ENCODE measurements around the gene ARPC1B. TPM values are rescaled to one million over a fixed set of nuclear protein-coding genes. Genes with fewer than 3 reads are reported as not detected.
A peak's percentile ranks its signal among the peaks of the same experiment; 100 is the strongest.

Gene ARPC1B
- total RNA-seq, 8 experiments from 2014 or later, result 2.6 to 396 (median 23.9) TPM

DNA sequence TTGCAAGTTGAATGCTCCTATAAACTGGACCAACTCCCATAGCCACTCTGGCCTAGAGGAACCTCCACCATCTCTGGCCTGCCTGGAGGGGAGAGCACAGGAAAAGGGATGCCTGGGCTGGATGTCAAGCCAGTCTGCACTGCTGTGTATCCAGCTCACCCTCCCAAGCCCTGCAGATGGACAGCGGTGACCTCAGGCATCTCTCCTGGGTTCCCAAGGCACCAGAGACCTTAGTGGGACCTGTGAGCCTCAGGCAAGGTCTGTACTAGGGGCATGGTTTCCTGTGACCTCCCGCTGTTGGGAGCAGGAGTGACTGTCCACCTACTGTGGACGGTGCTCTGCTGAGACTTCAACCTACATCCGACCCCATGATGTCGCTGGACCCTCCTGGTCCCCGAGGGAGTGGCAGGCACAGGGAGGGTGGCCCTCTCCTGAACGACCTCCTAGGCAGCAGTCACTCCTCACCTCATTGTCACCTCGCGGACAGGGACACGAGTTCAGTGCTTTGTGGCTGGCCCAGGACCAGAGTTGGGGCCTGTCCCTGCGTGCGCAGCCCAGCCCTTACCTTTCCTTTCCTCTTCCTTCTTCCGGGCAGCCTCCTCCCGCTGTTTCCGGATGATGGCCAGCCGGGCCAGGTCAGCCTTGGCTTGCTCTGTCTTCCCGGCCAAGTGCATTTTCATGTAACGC lies 22.9 kb downstream of the ARPC1B start:
- no peak for ATAC-seq (replicated peaks in 6 of 8)
- 60 to 97% (median 92%) methylated on average over 2 to 9 of the region's 18 CpGs; no CpG with 5 or more reads in 4 of the 10 experiments for WGBS, 10 experiments
- Histone ChIP-seq H3K27ac (no peak overlapping the region), H3K4me1 (replicated peaks in 1 of 2) (peaks cover 8 to 9% of the 10 kb centered on the region in 2 donors), H3K4me3 (no peak overlapping the region)
- in situ Hi-C loops (cut with MboI; ENCODE audit: low pct_unique_long_range_greater_than_20kb in 2 of 9, low sequenced_read_pairs in 9 of 9, unreplicated experiment in 9 of 9), result no loop called here

DNA sequence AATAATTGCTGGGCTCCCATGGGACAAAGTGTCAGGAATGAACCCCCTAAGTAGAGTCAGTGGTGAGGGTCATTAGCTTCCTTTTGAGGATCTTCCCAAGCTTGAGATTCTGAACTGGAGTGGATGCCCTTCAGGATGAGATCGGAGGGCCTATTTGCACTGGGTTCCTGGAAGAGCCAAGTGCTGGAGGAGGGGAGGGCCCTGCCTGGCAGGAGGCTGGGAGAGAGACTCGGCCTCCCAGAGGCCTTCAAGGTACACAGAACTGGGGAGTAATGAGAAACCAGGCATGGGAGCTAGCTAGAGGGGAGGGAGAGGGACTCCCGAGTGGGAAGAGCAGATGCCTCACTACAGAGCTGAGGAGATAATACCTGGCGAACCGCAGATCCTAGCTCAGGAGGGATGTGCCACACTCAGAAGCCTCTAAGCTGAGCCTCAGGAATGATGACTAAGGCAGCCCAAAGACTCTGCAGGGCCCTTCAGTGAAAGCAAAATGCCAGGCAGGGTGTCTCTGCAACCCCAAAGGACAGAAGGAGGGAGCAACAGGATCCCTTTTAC lies 24.4 kb downstream of the ARPC1B start:
- in situ Hi-C loops (cut with MboI; ENCODE audit: low pct_unique_long_range_greater_than_20kb in 2 of 9, low sequenced_read_pairs in 9 of 9, unreplicated experiment in 9 of 9), result no loop called here
- Histone ChIP-seq H3K4me3 (no peak overlapping the region), H3K4me1 (replicated peaks in 1 of 2) (peaks cover 4% of the 10 kb centered on the region in 2 donors), H3K27ac (no peak overlapping the region)
- 80 to 100% (median 88%) methylated on average over 1 to 4 of the region's 5 CpGs; no CpG with 5 or more reads in 4 of the 10 experiments for WGBS, 10 experiments
- peak in 2 of 8 experiments; percentile 2 to 12 for ATAC-seq (replicated peaks in 6 of 8)

DNA sequence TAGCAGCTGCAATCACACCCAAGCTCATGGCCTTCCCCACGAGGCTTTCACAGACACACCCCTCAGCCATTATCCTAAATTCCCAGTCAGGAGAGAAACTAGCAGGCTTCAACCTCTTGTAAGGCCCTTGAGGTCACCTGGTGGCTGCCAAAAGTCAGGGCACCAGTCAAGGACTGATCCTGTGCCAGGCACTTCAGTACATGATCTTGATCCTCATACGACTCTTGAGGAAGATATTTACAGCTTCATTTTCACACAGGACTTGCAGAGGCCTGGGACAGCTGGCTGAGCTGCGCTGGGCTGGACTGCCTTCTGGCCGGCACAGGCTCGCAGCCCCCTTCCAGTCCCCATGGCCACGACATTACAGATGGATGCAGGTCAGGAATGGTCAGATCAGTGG lies 25.1 kb downstream of the ARPC1B start:
- no peaks in the 10 kb centered on the region for H3K4me1 ChIP-seq (replicated peaks in 1 of 2)
- 61 to 100% (median 80%) methylated on average over 1 to 3 of the region's 6 CpGs; no CpG with 5 or more reads in 5 of the 10 experiments for WGBS, 10 experiments
- H3K4me3 ChIP-seq, result no peak overlapping the region
- no peak overlapping the region for H3K27ac ChIP-seq
- no peak for ATAC-seq (replicated peaks in 6 of 8)
- in situ Hi-C loops (cut with MboI; ENCODE audit: low pct_unique_long_range_greater_than_20kb in 2 of 9, low sequenced_read_pairs in 9 of 9, unreplicated experiment in 9 of 9), result no loop called here

DNA sequence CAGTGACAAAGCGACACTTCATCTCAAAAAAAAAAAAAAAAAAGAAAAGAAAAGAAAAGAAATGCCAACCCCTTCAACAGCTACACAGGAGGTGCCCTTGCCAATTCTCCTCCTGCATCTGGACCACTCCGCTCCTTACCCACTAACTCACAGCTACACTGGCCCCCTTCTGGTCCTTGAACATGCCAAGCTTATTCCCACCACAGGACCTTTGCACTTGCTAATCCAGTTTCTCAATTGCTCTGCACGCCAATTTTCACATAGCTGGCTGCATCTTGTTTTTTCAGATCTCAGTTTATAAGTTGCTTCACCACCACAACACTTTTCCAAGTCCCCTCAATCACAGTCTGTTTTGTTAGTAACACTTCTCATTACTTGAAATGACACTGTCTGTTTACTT lies 28.3 kb downstream of the ARPC1B start:
- H3K4me3 ChIP-seq, result no peak overlapping the region

DNA sequence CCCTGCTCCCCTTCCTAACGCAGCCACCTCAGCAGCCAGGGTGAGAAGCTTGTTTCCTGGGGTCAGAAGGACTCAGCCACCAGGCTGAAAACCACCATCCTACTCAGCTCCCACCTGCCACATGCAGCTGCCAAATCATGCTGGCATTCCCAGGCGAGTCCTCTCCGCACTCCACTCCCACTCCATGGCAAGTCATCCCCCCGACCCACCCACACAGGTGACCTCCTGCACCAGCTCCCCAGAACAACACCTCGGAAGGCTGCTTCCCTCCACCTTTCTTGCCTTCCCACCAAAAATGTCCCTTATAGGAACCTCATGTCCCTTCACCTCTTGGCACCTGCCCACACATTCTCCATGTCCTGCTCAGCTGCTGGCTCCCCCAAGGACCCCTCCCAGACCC lies 29.2 kb downstream of the ARPC1B start:
- in situ Hi-C loops (cut with MboI; ENCODE audit: low pct_unique_long_range_greater_than_20kb in 2 of 9, low sequenced_read_pairs in 9 of 9, unreplicated experiment in 9 of 9), result no loop called here
- Histone ChIP-seq H3K27ac (no peak overlapping the region), H3K4me3 (no peak overlapping the region), H3K4me1 (replicated peaks in 1 of 2) (peaks cover 5 to 8% of the 10 kb centered on the region in 2 donors)
- WGBS, 10 experiments, result 98 to 100% methylated on average over 1 to 5 of the region's 5 CpGs; no CpG with 5 or more reads in 8 of the 10 experiments
- ATAC-seq (replicated peaks in 6 of 8), result no peak

More for the DNA sequence above, 28.3 kb downstream of the ARPC1B start:
- Histone ChIP-seq H3K4me1 (replicated peaks in 1 of 2) (peaks cover 5 to 8% of the 10 kb centered on the region in 2 donors), H3K27ac (no peak overlapping the region)
- ATAC-seq (replicated peaks in 6 of 8), result no peak
- 80 to 100% (median 100%) methylated on average over 1 to 2 of the region's 3 CpGs; no CpG with 5 or more reads in 3 of the 10 experiments for WGBS, 10 experiments
- in situ Hi-C loops (cut with MboI; ENCODE audit: low pct_unique_long_range_greater_than_20kb in 2 of 9, low sequenced_read_pairs in 9 of 9, unreplicated experiment in 9 of 9), result no loop called here

DNA sequence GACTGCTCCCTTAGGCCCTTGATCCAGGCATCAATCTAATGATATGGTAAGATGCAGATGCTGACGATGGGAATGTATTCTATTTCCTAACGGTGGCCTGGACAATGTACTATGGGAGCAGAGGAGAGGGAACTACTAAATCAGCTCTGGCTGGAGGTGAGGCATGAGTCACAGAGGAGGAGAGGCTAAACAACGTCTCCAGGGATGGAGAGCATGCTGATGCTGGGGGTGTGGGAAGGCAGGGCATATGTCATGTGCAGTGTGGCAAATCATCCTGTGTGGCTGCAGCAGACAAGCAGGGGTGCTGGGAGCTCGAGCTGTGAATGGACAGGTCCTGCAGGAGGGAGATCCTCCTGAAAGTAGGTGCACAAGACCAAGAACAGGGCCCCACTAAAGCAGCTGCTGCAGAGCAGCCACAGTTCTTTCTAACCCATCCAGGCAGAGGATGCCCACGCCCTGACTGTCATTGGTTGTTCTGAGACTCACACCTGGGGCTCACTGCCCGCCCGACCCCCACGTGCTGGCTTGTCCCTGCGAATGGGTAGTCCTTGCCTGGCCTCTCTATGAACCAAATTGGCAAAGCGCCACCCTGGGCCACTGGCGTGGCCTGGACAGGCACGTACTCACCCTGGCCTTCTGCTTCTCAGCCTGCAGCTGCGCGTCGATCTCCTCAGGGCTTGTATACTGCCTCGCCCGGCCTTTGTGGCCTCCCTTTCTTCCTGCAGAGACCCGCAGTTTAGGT lies 29.9 kb downstream of the ARPC1B start:
- in situ Hi-C loops (cut with MboI; ENCODE audit: low pct_unique_long_range_greater_than_20kb in 2 of 9, low sequenced_read_pairs in 9 of 9, unreplicated experiment in 9 of 9), result no loop called here
- 20 to 100% (median 92%) methylated on average over 1 to 8 of the region's 18 CpGs; no CpG with 5 or more reads in 3 of the 10 experiments for WGBS, 10 experiments
- ATAC-seq (replicated peaks in 6 of 8), result peak in 2 of 8 experiments; percentile 2 to 12
- H3K27ac ChIP-seq, result no peak overlapping the region
- peaks cover 5 to 8% of the 10 kb centered on the region in 2 donors for H3K4me1 ChIP-seq (replicated peaks in 1 of 2)
- H3K4me3 ChIP-seq, result no peak overlapping the region

DNA sequence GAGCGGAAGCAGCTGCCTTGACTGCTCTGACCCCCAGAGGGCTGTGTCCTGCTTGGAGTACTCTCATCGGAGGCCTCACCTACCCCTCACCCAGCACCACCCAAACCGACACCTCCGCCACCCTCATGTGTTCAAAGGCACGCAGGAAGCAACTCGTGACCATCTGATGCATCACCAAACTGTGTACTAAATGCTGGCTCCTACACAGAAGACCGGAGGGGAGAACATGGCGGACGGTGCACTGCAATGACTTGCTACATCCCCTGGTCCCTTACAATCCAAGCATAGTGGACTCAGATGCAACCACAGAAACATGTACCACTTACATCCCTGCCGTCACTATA lies 30.4 kb downstream of the ARPC1B start:
- ATAC-seq (replicated peaks in 6 of 8), result no peak
- WGBS, 10 experiments, result 80 to 100% (median 95%) methylated on average over 1 to 9 of the region's 10 CpGs; no CpG with 5 or more reads in 3 of the 10 experiments
- in situ Hi-C loops (cut with MboI; ENCODE audit: low pct_unique_long_range_greater_than_20kb in 2 of 9, low sequenced_read_pairs in 9 of 9, unreplicated experiment in 9 of 9), result no loop called here
- no peak overlapping the region for H3K4me3 ChIP-seq
- H3K4me1 ChIP-seq (replicated peaks in 1 of 2), result peaks cover 7 to 10% of the 10 kb centered on the region in 2 donors
- no peak overlapping the region for H3K27ac ChIP-seq

DNA sequence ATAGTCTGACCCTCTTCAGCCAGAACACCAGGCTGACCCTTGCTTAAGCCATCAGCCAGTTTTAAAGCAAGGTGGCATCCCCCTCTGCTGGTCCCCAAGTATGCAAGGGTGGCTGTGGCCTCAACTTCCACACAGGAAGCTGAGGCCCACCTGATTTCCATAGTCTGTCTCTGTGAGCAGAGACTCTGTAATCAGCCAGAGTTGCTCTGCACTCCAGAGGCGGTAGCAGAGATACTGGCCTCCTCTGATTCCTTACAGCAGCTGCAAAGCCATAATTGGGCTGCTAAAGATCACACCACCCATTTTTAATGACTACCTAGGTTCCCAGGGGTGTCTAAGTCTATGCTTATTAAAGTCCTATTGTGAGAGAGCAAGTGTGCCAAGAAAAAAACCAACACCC lies 32.0 kb downstream of the ARPC1B start:
- no peak for ATAC-seq (replicated peaks in 6 of 8)
- in situ Hi-C loops (cut with MboI; ENCODE audit: low pct_unique_long_range_greater_than_20kb in 2 of 9, low sequenced_read_pairs in 9 of 9, unreplicated experiment in 9 of 9), result no loop called here
- H3K27ac ChIP-seq, result no peak overlapping the region
- H3K4me1 ChIP-seq (replicated peaks in 1 of 2), result peaks cover 13 to 16% of the 10 kb centered on the region in 2 donors
- WGBS, 10 experiments, result 67 to 100% (median 80%) methylated on average over 1 of the region's 1 CpG; no CpG with 5 or more reads in 7 of the 10 experiments
- H3K4me3 ChIP-seq, result no peak overlapping the region

DNA sequence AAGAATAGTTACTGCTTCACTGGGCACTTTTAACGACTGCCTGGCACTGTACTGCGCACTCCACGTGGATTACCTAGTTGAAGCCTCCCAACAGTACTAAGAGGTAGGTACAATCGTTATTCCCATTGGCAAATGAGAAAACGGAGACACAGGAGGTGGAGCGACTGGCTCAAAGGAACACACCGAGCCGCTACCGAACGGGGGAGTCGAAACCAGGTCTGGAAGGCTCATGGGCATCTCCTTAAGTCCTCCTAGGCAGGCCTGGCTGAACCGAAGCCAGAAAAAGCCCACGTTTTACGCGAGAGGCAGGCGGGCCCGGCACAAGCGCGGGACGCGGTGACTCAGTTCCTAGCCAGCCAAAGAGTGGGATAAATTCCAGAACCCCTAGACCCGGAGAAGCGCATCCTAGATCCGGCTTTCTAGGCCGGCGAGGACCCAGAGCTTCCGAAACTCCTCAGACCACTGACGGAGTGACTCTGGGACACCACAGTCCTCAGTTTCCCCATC lies 33.4 kb downstream of the ARPC1B start:
- Histone ChIP-seq H3K4me1 (replicated peaks in 1 of 2) (peaks cover 13 to 16% of the 10 kb centered on the region in 2 donors), H3K27ac (peak overlapping the region; percentile 100), H3K4me3 (peak overlapping the region; percentile 48 to 95 (median 91))
- WGBS, 10 experiments, result 0 to 6% (median 0%) methylated on average over 1 to 17 of the region's 28 CpGs; no CpG with 5 or more reads in 2 of the 10 experiments
- in situ Hi-C loops (cut with MboI; ENCODE audit: low pct_unique_long_range_greater_than_20kb in 2 of 9, low sequenced_read_pairs in 9 of 9, unreplicated experiment in 9 of 9), result no loop called here
- ATAC-seq (replicated peaks in 6 of 8), result peak; percentile 4 to 39 (median 10)

DNA sequence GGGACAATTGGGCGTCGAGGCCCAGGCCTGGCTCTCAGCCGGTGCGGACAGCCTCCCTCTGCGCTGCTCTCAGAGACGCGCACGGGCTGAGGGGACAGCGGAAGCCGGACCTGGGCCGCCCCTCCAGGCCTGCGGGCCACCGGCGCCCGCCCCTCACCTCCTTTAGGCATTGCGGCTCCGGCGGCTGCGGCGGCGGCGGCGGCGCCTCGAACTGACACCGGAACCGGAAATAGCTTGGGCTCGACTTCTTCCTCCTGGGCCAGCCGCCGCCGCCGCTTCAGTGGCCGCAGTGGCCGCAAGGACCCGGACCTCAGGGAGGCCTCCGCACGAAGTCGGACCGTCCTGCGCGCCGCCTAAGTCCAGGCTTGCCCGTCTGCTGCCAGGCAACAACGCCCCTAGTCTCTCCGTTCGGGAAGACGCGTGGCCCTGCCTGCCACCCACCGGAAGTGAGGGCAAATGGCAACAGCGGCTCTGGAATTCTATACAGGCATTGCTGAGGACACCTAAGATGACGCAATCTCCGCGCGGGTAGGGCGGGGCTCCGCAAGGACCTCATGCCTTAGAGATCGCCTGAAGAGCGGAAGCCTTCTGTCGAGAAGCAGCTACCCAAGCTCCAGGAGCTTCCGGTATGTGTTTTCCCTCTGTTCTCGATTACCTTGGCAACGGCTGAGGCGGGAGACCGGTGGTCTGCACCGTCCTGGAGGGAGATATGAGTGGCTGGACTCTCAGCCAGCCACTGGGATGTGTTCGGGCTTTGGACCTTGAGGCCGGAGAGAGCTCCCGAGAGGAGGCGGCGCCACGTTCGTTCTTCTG lies 34.1 kb downstream of the ARPC1B start, which contains the start of the genes BUD31 and PDAP1:
Gene BUD31 (plus strand): TSS at position 591 of the 813 bp plus-strand sequence. CDS start 2,124 bp downstream, outside the sequence.
Gene PDAP1 (minus strand): TSS at position 219 of the 813 bp plus-strand sequence. CDS start 49 bp downstream, at position 170.
- peaks cover 13 to 16% of the 10 kb centered on the region in 2 donors for H3K4me1 ChIP-seq (replicated peaks in 1 of 2)
- WGBS, 10 experiments, result 0 to 12% (median 0%) methylated on average over 1 to 10 of the region's 72 CpGs; no CpG with 5 or more reads in 4 of the 10 experiments
- peak; percentile 74 to 93 (median 90) for ATAC-seq (replicated peaks in 6 of 8)
- in situ Hi-C loops (cut with MboI; ENCODE audit: low pct_unique_long_range_greater_than_20kb in 2 of 9, low sequenced_read_pairs in 9 of 9, unreplicated experiment in 9 of 9), result no loop called here
- peak within 1 kb of the TSS; percentile 48 to 95 (median 91) for H3K4me3 ChIP-seq
- H3K27ac ChIP-seq, result peak within 1 kb of the TSS; percentile 100

DNA sequence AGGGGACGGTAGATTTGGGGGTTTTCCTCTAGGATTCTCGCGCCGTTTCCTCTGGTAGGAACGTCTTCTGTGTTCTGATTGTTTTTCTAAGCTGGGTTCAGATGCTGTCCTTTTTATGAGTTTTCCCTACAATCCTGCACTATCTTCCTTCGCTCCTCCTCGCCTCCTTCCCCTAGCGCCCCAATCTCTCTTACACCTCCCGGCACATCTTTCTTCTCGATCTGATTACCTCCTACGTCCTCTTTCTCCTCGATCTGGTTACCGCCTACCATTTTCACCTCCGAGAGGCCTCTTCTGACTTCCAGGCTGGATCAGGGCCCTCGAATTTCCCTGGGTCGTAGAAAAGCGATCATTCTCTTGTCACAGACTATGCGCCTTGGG lies 34.7 kb downstream of the ARPC1B start:
- Histone ChIP-seq H3K4me3 (peak overlapping the region; percentile 48 to 95 (median 91)), H3K27ac (peak overlapping the region; percentile 100), H3K4me1 (replicated peaks in 1 of 2) (peaks cover 13 to 16% of the 10 kb centered on the region in 2 donors)
- ATAC-seq (replicated peaks in 6 of 8), result peak in 2 of 8 experiments; percentile 1 to 2
- 0 to 1% (median 0%) methylated on average over 5 to 17 of the region's 18 CpGs; no CpG with 5 or more reads in 3 of the 10 experiments for WGBS, 10 experiments
- in situ Hi-C loops (cut with MboI; ENCODE audit: low pct_unique_long_range_greater_than_20kb in 2 of 9, low sequenced_read_pairs in 9 of 9, unreplicated experiment in 9 of 9), result no loop called here

DNA sequence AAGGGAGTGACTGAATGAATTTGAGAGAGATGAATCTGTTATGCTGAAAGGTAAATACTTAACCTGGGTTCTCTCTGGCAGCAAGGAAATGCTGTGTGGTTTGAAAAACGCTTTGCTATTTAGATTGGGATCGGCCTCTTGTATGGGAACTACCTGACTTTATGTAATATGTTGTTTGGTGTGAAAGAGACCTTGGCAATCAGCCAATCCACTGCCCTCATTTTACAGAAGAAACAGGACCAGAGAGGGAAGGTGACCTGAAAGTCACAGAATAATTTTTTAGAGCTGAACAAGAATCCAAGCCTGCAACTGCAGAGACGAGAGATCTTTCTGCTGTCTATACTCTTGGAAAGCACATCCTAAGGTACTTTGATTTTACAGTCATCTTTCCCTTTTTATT lies 35.3 kb downstream of the ARPC1B start:
- peak overlapping the region; percentile 48 to 95 (median 91) for H3K4me3 ChIP-seq
- WGBS, 10 experiments, result 6 to 100% (median 33%) methylated on average over 1 to 3 of the region's 3 CpGs; no CpG with 5 or more reads in 1 of the 10 experiments
- in situ Hi-C loops (cut with MboI; ENCODE audit: low pct_unique_long_range_greater_than_20kb in 2 of 9, low sequenced_read_pairs in 9 of 9, unreplicated experiment in 9 of 9), result no loop called here

More for the DNA sequence above, 35.3 kb downstream of the ARPC1B start:
- no peak for ATAC-seq (replicated peaks in 6 of 8)
- peak overlapping the region in 1 of 2 donors; percentile 100 for H3K27ac ChIP-seq
- peaks cover 13 to 16% of the 10 kb centered on the region in 2 donors for H3K4me1 ChIP-seq (replicated peaks in 1 of 2)

All from motor neuron (in vitro differentiated cells).